GM12875 (cell line): ENCODE measurements around the gene AMACR.

Experiments used
- H3K4me3 ChIP-seq: one replicate; pipeline ENCODE4 v1.5.1; 2011; ENCODE audit warnings: low read depth, low read length, control low read depth
- TF ChIP-seq, protein P1 (sequence below): IDR thresholded peaks from 2 replicates; pipeline ENCODE4 v1.5.1; 2011; ENCODE audit warnings: low read depth, mild to moderate bottlenecking, control low read depth, inconsistent platforms, low read length, moderate library complexity, borderline replicate concordance; ENCODE audit not compliant: insufficient read depth

Gene AMACR

DNA sequence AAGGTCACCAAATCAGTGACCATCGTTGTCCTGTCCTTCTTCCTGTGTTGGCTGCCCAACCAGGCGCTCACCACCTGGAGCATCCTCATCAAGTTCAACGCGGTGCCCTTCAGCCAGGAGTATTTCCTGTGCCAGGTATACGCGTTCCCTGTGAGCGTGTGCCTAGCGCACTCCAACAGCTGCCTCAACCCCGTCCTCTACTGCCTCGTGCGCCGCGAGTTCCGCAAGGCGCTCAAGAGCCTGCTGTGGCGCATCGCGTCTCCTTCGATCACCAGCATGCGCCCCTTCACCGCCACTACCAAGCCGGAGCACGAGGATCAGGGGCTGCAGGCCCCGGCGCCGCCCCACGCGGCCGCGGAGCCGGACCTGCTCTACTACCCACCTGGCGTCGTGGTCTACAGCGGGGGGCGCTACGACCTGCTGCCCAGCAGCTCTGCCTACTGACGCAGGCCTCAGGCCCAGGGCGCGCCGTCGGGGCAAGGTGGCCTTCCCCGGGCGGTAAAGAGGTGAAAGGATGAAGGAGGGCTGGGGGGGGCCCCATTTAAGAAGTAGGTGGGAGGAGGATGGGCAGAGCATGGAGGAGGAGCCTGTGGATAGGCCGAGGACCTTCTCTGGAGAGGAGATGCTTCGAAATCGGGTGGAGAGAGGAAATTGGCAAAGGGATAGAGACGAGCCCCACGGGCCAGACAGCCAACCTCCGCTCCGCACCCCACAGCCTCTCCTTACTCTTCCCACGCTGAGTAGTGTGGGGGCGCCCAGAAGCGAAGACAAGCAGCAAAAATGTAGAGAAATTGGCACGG, 69.9 kb downstream of the AMACR start:
- H3K4me3 ChIP-seq: no peak overlapping the region
- TF ChIP-seq, protein P1, sequence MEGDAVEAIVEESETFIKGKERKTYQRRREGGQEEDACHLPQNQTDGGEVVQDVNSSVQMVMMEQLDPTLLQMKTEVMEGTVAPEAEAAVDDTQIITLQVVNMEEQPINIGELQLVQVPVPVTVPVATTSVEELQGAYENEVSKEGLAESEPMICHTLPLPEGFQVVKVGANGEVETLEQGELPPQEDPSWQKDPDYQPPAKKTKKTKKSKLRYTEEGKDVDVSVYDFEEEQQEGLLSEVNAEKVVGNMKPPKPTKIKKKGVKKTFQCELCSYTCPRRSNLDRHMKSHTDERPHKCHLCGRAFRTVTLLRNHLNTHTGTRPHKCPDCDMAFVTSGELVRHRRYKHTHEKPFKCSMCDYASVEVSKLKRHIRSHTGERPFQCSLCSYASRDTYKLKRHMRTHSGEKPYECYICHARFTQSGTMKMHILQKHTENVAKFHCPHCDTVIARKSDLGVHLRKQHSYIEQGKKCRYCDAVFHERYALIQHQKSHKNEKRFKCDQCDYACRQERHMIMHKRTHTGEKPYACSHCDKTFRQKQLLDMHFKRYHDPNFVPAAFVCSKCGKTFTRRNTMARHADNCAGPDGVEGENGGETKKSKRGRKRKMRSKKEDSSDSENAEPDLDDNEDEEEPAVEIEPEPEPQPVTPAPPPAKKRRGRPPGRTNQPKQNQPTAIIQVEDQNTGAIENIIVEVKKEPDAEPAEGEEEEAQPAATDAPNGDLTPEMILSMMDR: no peak

DNA sequence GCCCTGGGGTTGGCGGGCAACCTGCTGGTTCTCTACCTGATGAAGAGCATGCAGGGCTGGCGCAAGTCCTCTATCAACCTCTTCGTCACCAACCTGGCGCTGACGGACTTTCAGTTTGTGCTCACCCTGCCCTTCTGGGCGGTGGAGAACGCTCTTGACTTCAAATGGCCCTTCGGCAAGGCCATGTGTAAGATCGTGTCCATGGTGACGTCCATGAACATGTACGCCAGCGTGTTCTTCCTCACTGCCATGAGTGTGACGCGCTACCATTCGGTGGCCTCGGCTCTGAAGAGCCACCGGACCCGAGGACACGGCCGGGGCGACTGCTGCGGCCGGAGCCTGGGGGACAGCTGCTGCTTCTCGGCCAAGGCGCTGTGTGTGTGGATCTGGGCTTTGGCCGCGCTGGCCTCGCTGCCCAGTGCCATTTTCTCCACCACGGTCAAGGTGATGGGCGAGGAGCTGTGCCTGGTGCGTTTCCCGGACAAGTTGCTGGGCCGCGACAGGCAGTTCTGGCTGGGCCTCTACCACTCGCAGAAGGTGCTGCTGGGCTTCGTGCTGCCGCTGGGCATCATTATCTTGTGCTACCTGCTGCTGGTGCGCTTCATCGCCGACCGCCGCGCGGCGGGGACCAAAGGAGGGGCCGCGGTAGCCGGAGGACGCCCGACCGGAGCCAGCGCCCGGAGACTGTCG, 70.7 kb downstream of the AMACR start:
- H3K4me3 ChIP-seq: no peak overlapping the region

DNA sequence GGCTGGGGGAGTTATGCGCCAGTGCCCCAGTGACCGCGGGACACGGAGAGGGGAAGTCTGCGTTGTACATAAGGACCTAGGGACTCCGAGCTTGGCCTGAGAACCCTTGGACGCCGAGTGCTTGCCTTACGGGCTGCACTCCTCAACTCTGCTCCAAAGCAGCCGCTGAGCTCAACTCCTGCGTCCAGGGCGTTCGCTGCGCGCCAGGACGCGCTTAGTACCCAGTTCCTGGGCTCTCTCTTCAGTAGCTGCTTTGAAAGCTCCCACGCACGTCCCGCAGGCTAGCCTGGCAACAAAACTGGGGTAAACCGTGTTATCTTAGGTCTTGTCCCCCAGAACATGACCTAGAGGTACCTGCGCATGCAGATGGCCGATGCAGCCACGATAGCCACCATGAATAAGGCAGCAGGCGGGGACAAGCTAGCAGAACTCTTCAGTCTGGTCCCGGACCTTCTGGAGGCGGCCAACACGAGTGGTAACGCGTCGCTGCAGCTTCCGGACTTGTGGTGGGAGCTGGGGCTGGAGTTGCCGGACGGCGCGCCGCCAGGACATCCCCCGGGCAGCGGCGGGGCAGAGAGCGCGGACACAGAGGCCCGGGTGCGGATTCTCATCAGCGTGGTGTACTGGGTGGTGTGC, 71.4 kb downstream of the AMACR start, which contains the start of gene RXFP3:
Gene RXFP3, plus strand, starts transcription at position 6 of the 636 bp plus-strand sequence. Its CDS starts 355 bp downstream, at position 361.
- H3K4me3 ChIP-seq: no peak within 1 kb of the TSS

More for the DNA sequence above, 70.7 kb downstream of the AMACR start:
- TF ChIP-seq, protein P1: no peak

More for the DNA sequence above, 71.4 kb downstream of the AMACR start, which contains the start of gene RXFP3:
- TF ChIP-seq, protein P1: no peak
